Activated T-cell treated with anti-CD3 and anti-CD28 coated beads, Interleukin-2, amount 50 U/mL, for 24 hours (primary cell): ENCODE data around the gene ZNF618.
"Not testable (repeated sequence)": the region's sequence is repeated elsewhere in the genome, so short reads cannot be mapped to it uniquely, and the experiment has no call there.

Source experiments
- DNase-seq: peaks from one replicate; pipeline ENCODE4 v3.0.0-alpha.2; 2020
- H3K27ac Mint-ChIP-seq: 2 replicates; pipeline ENCODE4 v1.8.0; 2020; ENCODE audit warnings: mild to moderate bottlenecking, mixed read lengths
- H3K27me3 Mint-ChIP-seq: 2 replicates; pipeline ENCODE4 v1.8.0; 2020; ENCODE audit warnings: mixed read lengths
- H3K36me3 Mint-ChIP-seq: 2 replicates; pipeline ENCODE4 v1.8.0; 2020; ENCODE audit warnings: low read depth, mixed read lengths
- H3K4me1 Mint-ChIP-seq: 2 replicates; pipeline ENCODE4 v1.8.0; 2020; ENCODE audit warnings: low read depth, mixed read lengths
- H3K4me3 Mint-ChIP-seq: 2 replicates; pipeline ENCODE4 v1.8.0; 2020; ENCODE audit warnings: mild to moderate bottlenecking, moderate library complexity, mixed read lengths
- H3K9me3 Mint-ChIP-seq: 2 replicates; pipeline ENCODE4 v1.8.0; 2020; ENCODE audit warnings: mixed read lengths

Gene ZNF618

DNA sequence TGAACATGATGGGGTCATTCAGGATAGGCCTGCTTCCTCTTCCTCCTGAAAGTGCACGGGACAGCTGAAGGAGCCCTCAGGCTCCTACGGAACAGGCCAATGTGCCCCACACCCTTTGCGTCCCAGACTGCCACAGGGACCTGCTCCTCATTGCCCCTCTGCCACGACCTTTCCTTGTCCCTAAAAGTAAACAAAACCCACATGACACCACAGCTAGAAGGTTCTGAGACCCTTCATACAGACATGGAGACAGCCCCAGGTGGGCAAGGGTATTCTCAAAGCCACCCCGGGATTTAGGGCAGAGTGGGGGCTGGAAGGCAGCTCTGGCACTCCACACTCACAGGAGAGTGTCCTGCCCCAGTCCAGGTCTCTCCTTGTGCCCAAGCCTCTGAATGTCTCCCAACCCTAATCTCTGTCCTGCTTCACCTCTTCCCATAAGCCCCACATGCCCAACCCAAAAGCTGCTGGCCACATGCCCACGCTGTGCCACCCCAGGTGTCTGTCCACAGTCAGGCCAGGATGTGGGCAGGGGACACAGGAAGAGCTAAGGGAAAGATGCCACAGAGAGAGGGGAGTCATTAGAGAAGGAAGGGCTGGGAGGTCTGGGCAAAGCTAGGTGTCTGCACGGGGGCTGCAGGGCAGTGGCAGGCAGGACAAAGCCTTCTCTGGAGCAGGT is 201.2 kb downstream of the ZNF618 start:
- Mint-ChIP-seq H3K27me3 (peaks cover 2% of the 10 kb centered on the region), H3K36me3 (no peaks in the 10 kb centered on the region), H3K4me3 (no peak overlapping the region), H3K4me1 (no peaks in the 10 kb centered on the region), H3K9me3 (no peaks in the 10 kb centered on the region), H3K27ac (no peak overlapping the region)
- DNase-seq = no peak

DNA sequence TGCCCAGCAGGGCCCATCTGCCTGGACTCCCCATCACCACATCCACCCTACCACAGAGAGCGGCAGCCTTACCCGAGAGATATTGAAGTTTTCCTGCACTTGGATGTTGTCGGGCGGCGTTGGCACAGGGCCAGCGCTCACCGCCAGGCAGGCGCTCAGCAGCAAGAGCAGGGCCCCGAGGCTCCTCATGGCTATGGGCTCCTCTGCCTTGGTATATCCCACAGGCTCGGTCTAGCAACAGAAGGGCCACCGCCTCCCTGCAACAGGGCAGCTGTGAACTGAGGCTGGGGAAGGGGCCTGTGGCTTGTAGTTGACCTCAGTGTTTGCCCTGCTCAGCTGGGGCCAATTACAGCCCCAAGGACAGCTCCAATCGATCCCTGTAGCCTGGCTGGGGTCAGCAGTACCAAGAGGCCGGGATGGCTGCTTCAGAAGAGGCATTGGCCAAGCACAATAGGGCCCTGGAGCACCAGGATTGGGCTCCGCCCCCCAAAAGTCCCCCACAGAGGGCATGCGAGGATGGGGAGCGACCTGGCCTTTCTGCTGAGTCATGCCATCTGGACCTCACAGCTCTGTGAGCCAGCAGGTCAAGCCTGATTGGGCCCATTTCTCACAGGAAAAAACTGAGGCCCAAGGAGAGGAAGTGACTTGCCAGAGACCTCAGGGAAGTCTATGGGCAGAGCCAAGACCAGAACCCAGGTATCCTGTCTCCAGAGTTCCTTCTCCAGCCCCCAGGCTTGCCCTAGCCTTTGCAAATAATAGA is 202.1 kb downstream of the ZNF618 start, which contains the start of gene AMBP:
Gene AMBP (minus strand): TSS at position 280 of the 760 bp plus-strand sequence. CDS start 91 bp downstream, at position 189.
- Mint-ChIP-seq H3K4me3 (no peak within 1 kb of the TSS), H3K27ac (no peak within 1 kb of the TSS), H3K36me3 (no peaks in the 10 kb centered on the region), H3K9me3 (no peaks in the 10 kb centered on the region), H3K4me1 (peaks cover 2% of the 10 kb centered on the region), H3K27me3 (peaks cover 2% of the 10 kb centered on the region)
- DNase-seq = no peak

DNA sequence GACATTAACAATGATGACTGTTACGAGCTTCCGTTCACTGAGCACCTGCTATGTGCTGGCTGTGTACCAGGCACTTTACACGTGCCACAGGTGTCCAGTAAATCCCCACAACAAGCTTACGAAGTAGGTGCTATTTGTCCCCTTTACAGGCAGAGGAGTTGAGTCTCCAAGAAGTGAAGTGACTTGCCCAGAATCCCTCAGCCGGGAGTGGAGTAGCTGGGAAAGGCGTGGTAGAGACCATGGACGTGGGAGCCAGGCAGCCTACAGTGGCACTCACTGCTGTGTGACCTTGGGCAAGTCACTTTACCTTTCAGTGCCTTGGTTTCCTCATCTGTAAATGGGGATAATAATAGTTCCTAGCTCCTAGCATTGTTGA is 202.7 kb downstream of the ZNF618 start:
- H3K4me3 Mint-ChIP-seq = no peak overlapping the region
- no peak for DNase-seq
- peaks cover 2% of the 10 kb centered on the region for H3K27me3 Mint-ChIP-seq
- peaks cover 2% of the 10 kb centered on the region for H3K4me1 Mint-ChIP-seq
- no peaks in the 10 kb centered on the region for H3K9me3 Mint-ChIP-seq
- no peaks in the 10 kb centered on the region for H3K36me3 Mint-ChIP-seq
- no peak overlapping the region for H3K27ac Mint-ChIP-seq

DNA sequence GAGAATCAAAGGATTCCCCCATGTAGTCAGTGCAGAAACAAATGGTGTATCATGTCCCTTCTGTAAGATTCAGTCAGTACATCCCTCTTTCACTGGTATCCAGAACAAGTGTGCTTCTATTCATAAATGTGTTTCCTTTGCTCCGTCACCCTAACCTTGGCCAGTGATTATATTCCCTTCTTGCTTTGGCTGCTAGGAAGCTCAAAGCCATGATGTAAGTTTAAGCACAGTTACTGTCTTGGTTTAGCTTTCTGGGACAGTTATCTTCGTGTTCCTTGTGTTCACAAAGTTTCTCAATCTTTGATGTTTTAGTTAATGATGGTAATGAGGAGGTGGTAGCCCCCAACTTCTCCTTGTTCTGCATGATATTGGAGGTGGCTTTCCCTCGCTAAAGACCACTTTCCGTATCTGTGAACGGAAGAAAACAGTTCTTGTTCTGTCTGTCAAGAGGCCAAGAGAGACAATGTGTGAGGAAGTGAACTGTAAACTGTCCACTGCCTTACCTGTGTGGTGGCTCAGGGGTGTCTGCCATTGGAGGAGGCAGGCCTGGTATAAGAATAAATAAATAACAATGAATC is 204.2 kb downstream of the ZNF618 start:
- DNase-seq = no peak
- peaks cover 2% of the 10 kb centered on the region for H3K4me1 Mint-ChIP-seq
- no peaks in the 10 kb centered on the region for H3K9me3 Mint-ChIP-seq
- H3K4me3 Mint-ChIP-seq = no peak overlapping the region
- no peak overlapping the region for H3K27ac Mint-ChIP-seq
- no peaks in the 10 kb centered on the region for H3K36me3 Mint-ChIP-seq
- H3K27me3 Mint-ChIP-seq = peaks cover 2% of the 10 kb centered on the region

DNA sequence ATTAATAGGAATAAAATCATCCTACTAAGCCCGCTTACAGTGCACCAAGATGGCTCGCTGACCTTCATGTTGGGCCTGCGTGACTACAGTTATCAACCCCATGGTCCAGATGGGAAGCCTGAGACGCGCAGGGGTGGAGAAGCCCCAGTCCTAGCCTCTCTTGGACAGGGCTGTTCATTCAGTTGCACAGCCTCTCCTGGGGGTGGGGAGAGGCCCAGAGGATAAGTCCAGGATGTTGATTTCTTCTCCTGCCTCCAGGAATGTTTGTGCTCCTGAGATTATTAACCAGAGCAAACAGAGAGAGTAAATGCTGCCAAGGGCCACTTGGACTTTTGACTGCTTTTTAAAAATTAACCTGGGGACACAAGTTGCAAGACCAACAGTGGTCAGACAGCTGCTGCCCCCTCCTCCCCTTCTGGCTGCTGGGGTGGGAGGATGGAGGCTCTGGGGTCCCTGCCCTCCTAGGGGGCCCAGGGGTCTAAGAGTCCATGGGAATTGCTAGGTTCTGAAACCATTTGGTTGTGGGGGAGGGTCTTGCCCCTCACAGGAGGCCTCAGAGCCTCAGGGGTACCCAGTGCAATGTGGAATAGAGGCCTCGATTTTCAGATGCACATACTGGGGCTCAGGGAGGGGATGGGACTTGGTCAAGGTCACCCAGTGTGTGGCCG is 204.8 kb downstream of the ZNF618 start:
- H3K27ac Mint-ChIP-seq = no peak overlapping the region
- no peaks in the 10 kb centered on the region for H3K36me3 Mint-ChIP-seq
- no peak overlapping the region for H3K4me3 Mint-ChIP-seq
- no peak for DNase-seq
- H3K4me1 Mint-ChIP-seq = peaks cover 2% of the 10 kb centered on the region
- no peaks in the 10 kb centered on the region for H3K9me3 Mint-ChIP-seq
- H3K27me3 Mint-ChIP-seq = peaks cover 2% of the 10 kb centered on the region

DNA sequence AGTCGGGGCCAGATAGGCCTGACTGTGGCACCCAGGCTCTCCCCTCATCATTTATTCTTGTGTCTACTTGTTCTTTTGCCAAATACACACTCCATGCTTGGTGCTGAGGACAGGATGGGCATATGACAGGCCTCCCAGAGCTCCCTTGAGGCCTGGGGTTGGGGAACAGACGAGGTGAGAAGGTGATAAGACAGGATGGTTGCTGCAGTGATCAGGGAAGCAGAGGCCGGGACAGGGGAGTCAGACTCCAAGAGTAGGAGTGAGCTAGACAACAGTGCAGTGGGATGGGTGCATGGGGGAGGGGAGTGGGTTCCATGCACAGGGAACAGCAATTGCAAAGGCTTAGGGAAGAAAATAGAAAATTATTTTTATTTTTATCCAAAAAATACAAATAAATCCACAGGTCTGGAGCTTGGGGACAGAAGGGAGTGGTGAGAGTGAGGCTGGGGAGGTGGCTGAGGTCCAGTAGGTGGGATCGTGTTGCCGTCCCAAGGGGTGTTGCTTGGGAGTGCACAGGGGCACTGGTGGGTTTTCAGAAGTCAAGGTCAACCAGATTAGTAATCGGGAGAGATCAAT is 205.4 kb downstream of the ZNF618 start:
- Mint-ChIP-seq H3K9me3 (no peaks in the 10 kb centered on the region), H3K27me3 (peaks cover under 1% of the 10 kb centered on the region), H3K4me3 (no peak overlapping the region), H3K27ac (no peak overlapping the region), H3K4me1 (peaks cover 2% of the 10 kb centered on the region), H3K36me3 (no peaks in the 10 kb centered on the region)
- DNase-seq = no peak

DNA sequence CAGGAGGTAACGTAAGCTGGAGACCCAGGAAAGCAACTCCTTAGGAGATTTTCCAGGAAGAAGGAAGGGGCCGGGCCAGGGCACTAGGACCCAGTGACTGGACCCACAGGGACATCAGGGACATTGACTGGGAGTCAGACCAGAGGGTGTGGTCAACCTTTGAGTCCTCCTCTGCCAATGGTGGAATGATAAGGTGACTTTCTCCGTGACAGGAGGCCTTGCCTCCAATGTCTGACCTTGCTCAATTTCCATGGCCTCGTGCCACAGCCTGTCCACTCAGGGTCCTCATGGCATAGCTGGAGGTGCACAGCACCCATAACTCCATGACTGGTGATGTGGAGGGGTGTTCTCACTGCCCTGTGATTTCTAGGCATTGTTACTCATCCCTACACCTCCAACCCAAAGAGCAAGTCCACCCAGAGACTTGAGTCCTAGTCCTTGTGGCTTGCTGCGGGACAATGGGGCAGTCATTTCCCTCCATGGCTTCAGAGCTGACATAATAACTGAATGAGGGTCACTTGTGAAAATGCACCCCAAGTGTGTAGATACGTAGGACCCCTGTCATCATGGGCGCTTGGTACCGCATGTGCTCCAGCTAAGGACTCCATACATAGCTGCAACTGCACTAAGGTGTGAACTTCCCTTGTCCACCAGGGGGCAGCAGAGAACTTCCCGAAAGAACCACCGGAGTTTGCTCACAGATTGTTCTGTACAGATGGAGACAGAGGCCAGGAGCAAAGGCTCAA is 206.1 kb downstream of the ZNF618 start:
- H3K36me3 Mint-ChIP-seq = no peaks in the 10 kb centered on the region
- peaks cover 2% of the 10 kb centered on the region for H3K4me1 Mint-ChIP-seq
- H3K4me3 Mint-ChIP-seq = no peak overlapping the region
- no peak overlapping the region for H3K27ac Mint-ChIP-seq
- H3K27me3 Mint-ChIP-seq = no peaks in the 10 kb centered on the region
- no peaks in the 10 kb centered on the region for H3K9me3 Mint-ChIP-seq
- DNase-seq = peak; percentile 81

DNA sequence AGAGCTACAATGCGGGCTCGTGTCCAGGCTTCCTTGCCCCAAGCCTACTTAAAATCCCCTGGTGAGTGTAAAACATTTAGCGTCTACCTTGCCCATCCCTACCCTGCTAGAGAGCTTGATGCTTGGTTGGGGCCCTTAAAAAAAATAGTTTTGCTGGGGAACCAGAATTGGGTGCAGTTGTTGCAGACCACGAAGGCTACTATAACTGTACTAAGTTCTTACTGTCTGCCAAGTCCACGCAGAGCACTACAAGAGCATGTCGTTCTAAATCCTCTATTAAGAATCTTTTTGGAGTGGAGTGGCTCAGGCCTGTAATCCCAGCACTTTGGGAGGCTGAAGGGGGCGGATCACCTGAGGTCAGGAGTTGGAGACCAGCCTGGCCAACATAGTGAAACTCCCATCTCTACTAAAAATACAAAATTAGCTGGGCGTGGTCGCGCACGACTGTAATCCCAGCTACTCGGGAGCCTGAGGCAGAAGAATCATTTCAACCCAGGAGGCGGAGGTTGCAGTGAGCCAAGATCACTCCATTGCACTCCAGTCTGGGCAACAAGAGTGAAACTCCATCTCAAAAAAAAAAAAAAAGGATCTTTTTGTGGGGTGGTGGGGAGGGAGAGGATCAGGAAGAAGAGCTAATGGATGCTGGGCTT is 206.8 kb downstream of the ZNF618 start:
- not testable (repeated sequence) for H3K27me3 Mint-ChIP-seq, H3K36me3 Mint-ChIP-seq, H3K9me3 Mint-ChIP-seq, H3K4me1 Mint-ChIP-seq, DNase-seq, H3K27ac Mint-ChIP-seq, H3K4me3 Mint-ChIP-seq

DNA sequence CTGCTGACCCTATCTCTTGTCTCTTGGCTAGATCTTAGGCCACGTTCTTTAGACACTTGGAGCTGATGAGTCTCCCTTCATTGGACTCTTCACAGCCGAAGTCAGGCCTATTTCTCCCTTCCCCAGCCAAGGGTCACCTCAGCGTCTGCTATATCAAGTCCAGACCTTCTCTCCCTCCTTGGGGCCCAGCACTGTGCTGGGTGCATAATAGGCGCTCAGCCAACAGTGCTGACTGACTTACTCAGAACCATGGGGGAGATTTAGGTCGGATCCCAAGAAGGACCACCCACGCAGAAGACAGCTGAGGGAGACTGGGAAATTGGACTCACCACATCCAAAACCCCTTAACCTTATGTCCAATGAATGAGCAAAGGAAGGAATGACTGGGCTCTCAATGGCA is 207.6 kb downstream of the ZNF618 start:
- no peak for DNase-seq
- no peaks in the 10 kb centered on the region for H3K9me3 Mint-ChIP-seq
- H3K4me3 Mint-ChIP-seq = no peak overlapping the region
- H3K4me1 Mint-ChIP-seq = peaks cover 2% of the 10 kb centered on the region
- H3K27ac Mint-ChIP-seq = no peak overlapping the region
- no peaks in the 10 kb centered on the region for H3K36me3 Mint-ChIP-seq
- no peaks in the 10 kb centered on the region for H3K27me3 Mint-ChIP-seq

DNA sequence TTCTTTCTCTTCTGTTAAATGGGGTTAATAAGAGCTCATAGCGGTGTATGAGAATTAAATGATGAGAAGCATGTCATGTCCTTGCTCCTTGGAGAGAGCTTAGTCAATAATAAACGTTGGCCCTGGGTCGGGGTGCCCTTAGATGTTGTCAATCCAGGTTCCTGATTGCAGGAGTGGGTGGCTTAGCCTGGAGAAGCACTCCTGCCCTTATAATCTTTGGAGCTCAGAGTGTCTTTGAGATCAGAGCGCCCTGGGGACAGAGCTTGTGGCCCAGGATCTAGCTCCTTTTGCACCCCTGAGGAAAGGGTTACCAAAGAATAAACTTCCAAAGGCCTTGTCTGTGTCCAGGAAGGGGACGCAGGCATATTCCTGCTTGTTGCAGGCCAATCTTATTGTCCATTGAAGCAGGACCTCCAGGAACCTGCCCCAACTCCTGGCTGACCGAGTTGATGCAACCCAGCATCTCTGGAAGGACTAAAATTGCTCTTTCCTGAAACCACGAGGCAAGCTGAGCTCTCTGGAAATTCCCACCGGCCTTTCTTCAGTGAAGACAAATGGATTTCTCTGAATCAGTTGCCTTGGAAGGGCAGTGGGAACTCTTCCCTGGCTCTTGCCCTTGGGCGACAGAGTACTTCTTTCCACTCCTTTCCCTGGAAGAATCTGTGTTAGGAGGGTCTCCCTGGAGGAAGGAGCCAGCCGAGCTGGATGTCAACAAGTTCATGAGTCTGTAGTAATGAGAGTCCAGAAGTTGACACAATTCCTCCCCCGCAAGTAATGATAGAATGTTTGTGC is 208.4 kb downstream of the ZNF618 start:
- Mint-ChIP-seq H3K9me3 (no peaks in the 10 kb centered on the region), H3K4me3 (no peak overlapping the region), H3K36me3 (no peaks in the 10 kb centered on the region), H3K4me1 (peaks cover 2% of the 10 kb centered on the region), H3K27ac (no peak overlapping the region), H3K27me3 (no peaks in the 10 kb centered on the region)
- DNase-seq = no peak

DNA sequence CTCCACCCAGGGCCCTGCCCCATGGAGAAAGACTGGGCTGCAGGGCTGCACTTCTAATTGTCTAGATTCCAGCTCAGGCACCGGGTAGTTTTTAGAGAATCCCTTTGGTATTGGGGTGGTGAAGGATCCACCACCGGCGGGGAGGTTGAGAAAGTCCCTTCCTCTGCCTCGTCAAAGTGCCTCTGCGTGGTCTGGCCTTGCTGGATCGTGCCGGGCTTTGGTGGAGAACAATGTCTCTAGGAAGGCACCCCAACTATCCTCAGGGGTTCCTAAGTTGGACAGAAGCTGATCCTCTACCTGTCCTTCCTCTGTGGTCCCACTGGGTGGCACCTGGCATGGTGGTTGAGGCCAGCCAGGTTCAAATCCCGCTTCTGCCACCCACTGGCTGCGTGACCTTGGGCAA is 209.3 kb downstream of the ZNF618 start:
- no peak overlapping the region for H3K27ac Mint-ChIP-seq
- DNase-seq = no peak

DNA sequence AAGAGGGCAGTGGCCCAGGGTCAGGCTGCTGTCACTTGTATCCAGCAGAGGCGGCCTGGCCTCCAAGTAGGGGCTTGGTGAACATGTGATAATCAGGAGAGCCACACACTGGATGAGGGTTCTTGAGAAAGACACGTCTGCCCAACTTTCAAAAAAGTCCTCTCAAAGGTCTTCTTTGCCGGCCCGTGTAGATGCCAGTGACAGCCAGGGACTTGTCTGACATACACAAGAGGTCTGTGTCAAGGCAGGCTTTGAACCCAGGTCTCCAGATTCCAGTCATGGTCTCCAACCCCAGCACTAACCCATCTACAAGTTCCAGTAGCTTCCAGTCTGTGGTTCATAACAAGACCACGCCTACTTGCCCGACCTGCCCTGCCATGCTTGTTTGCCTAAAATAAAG is 209.9 kb downstream of the ZNF618 start:
- Mint-ChIP-seq H3K27ac (no peak overlapping the region), H3K27me3 (no peaks in the 10 kb centered on the region), H3K4me3 (no peak overlapping the region), H3K9me3 (no peaks in the 10 kb centered on the region), H3K4me1 (peaks cover 2% of the 10 kb centered on the region), H3K36me3 (no peaks in the 10 kb centered on the region)
- DNase-seq = no peak

More for the DNA sequence above, 209.3 kb downstream of the ZNF618 start:
- Mint-ChIP-seq H3K4me3 (no peak overlapping the region), H3K36me3 (no peaks in the 10 kb centered on the region), H3K27me3 (no peaks in the 10 kb centered on the region), H3K9me3 (no peaks in the 10 kb centered on the region), H3K4me1 (peaks cover 2% of the 10 kb centered on the region)

DNA sequence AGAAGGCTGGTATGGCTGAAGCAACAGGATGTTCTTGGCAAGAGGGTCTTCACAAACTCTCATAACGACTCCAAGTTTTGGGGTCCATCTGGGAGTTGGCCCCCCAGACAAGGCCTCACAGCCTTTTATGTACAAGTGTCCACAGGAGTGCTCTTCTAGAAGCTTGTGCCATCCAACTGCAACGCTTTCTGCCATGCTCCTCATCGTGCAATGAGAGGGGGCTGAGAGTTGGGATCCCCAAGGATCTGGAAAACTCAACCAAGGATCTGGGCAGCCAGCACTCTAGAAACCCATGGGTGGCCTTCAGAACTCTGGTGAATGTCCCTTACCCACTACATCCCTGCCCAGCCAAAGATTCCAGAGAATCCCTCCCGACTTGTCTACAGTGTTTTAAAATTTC is 210.5 kb downstream of the ZNF618 start:
- peaks cover 2% of the 10 kb centered on the region for H3K4me1 Mint-ChIP-seq
- H3K9me3 Mint-ChIP-seq = no peaks in the 10 kb centered on the region
- no peak overlapping the region for H3K27ac Mint-ChIP-seq
- no peaks in the 10 kb centered on the region for H3K27me3 Mint-ChIP-seq
- DNase-seq = no peak
- no peaks in the 10 kb centered on the region for H3K36me3 Mint-ChIP-seq
- H3K4me3 Mint-ChIP-seq = no peak overlapping the region
